GM23338 (cell line): ENCODE measurements around the gene PRG2. TPM values are rescaled to one million over a fixed set of nuclear protein-coding genes. Genes with fewer than 3 reads are reported as not detected.

Source experiments
- ATAC-seq: fragments of 200-7000 bp; cut with Tn5 transposase; 3 replicates; pipeline ENCODE4 v1.9.1; 2020
- DNase-seq: peaks from one replicate; pipeline ENCODE4 v3.0.0-alpha.2; 2015; ENCODE audit warnings: low spot score
- H2AFZ ChIP-seq: fragments of 200-600 bp; sonication (generic); 2 replicates; pipeline ENCODE4 v1.8.0; 2016; ENCODE audit warnings: antibody characterized with exemption, mild to moderate bottlenecking, moderate library complexity
- H3F3A ChIP-seq: fragments of 200-600 bp; sonication (generic); replicated peaks from 2 replicates; pipeline ENCODE4 v1.8.0; 2017; ENCODE audit warnings: antibody characterized with exemption, mixed run types, low read depth
- H3K27ac ChIP-seq: fragments of 200-600 bp; sonication (generic); 2 replicates; pipeline ENCODE4 v1.6.1; 2016; ENCODE audit warnings: low read depth
- H3K27me3 ChIP-seq: fragments of 200-600 bp; sonication (generic); 2 replicates; pipeline ENCODE4 v1.8.0; 2016; ENCODE audit warnings: mild to moderate bottlenecking, mixed run types, moderate library complexity; ENCODE audit not compliant: insufficient read depth
- H3K36me3 ChIP-seq: fragments of 200-600 bp; sonication (generic); 2 replicates; pipeline ENCODE4 v1.8.0; 2016; ENCODE audit warnings: mild to moderate bottlenecking; ENCODE audit not compliant: insufficient read depth
- H3K4me1 ChIP-seq: fragments of 200-600 bp; sonication (generic); 2 replicates; pipeline ENCODE4 v1.8.0; 2016; ENCODE audit warnings: mild to moderate bottlenecking, moderate library complexity; ENCODE audit not compliant: insufficient read depth
- H3K4me2 ChIP-seq: fragments of 200-600 bp; sonication (generic); 2 replicates; pipeline ENCODE4 v1.7.1; 2017; ENCODE audit warnings: mixed run types
- H3K4me3 ChIP-seq: fragments of 200-600 bp; sonication (generic); 2 replicates; pipeline ENCODE4 v1.6.1; 2016; ENCODE audit warnings: mixed run types
- H3K79me2 ChIP-seq: fragments of 200-600 bp; sonication (generic); replicated peaks from 2 replicates; pipeline ENCODE4 v1.8.0; 2017; ENCODE audit warnings: mild to moderate bottlenecking; ENCODE audit not compliant: insufficient read depth
- H3K9me2 ChIP-seq: fragments of 200-600 bp; sonication (generic); 2 replicates; pipeline ENCODE4 v1.8.0; 2017; ENCODE audit not compliant: insufficient read depth
- H4K20me1 ChIP-seq: fragments of 200-600 bp; sonication (generic); replicated peaks from 2 replicates; pipeline ENCODE4 v1.8.0; 2017; ENCODE audit warnings: mild to moderate bottlenecking; ENCODE audit not compliant: insufficient read depth
- H3K27ac Mint-ChIP-seq: 2 replicates; pipeline ENCODE4 v1.8.0; 2020; ENCODE audit warnings: inconsistent platforms, mild to moderate bottlenecking, moderate library complexity, mixed read lengths
- H3K27me3 Mint-ChIP-seq: 3 replicates; pipeline ENCODE4 v1.8.0; 2022; ENCODE audit warnings: low read depth, mild to moderate bottlenecking, moderate library complexity, mixed read lengths, inconsistent platforms; ENCODE audit not compliant: insufficient read depth, poor library complexity
- H3K36me3 Mint-ChIP-seq: 3 replicates; pipeline ENCODE4 v1.8.0; 2021; ENCODE audit warnings: low read depth, mild to moderate bottlenecking, inconsistent platforms, moderate library complexity, mixed read lengths
- H3K4me1 Mint-ChIP-seq: 3 replicates; pipeline ENCODE4 v1.8.0; 2020; ENCODE audit warnings: mild to moderate bottlenecking, inconsistent platforms, mixed read lengths
- H3K4me3 Mint-ChIP-seq: 3 replicates; pipeline ENCODE4 v1.8.0; 2021; ENCODE audit warnings: moderate library complexity, mild to moderate bottlenecking, inconsistent platforms, mixed read lengths
- H3K9me3 Mint-ChIP-seq: 3 replicates; pipeline ENCODE4 v1.8.0; 2020; ENCODE audit warnings: moderate library complexity, mild to moderate bottlenecking, inconsistent platforms, mixed read lengths
- CREB1 ChIP-seq: fragments of 250-450 bp; sonication (Bioruptor Pico); IDR thresholded peaks from 2 replicates; pipeline ENCODE4 v1.5.0; 2020; ENCODE audit warnings: low read depth, mild to moderate bottlenecking, moderate library complexity
- CTCF ChIP-seq, 2 experiments: fragments of 200-600 bp in 1 of 2; sonication (generic) in 1 of 2; conservative IDR thresholded peaks; 2 replicates each; pipeline versions ENCODE4 v1.5.1 to v1.6.1; 2016 to 2017; ENCODE audit warnings: antibody characterized with exemption in 2 of 2, low read depth in 2 of 2, mild to moderate bottlenecking in 2 of 2, moderate library complexity in 1 of 2
- ETS1 ChIP-seq: IDR thresholded peaks from 2 replicates; pipeline ENCODE4 v1.6.1; 2016; ENCODE audit warnings: antibody characterized with exemption
- EZH2 ChIP-seq: fragments of 200-600 bp; sonication (generic); IDR thresholded peaks from one replicate; pipeline ENCODE4 v1.8.0; 2017; ENCODE audit warnings: antibody characterized with exemption, mild to moderate bottlenecking, low read depth; ENCODE audit not compliant: unreplicated experiment
- EZH2phosphoT487 ChIP-seq: fragments of 200-600 bp; sonication (generic); IDR thresholded peaks from one replicate; pipeline ENCODE4 v1.8.1; 2018; ENCODE audit warnings: antibody characterized with exemption; ENCODE audit not compliant: unreplicated experiment
- NANOG ChIP-seq: IDR thresholded peaks from 2 replicates; pipeline ENCODE4 v1.6.1; 2016; ENCODE audit warnings: antibody characterized with exemption, borderline replicate concordance
- POLR2AphosphoS5 ChIP-seq: IDR thresholded peaks from 2 replicates; pipeline ENCODE4 v1.6.1; 2016; ENCODE audit warnings: antibody characterized with exemption, low read depth
- REST ChIP-seq: IDR thresholded peaks from one replicate; pipeline ENCODE4 v1.6.1; 2018; ENCODE audit warnings: antibody characterized with exemption; ENCODE audit not compliant: unreplicated experiment
- ZNF114 ChIP-seq: fragments of 250-450 bp; sonication (Bioruptor Pico); IDR thresholded peaks from 2 replicates; pipeline ENCODE4 v1.5.0; 2020; ENCODE audit warnings: mild to moderate bottlenecking, moderate library complexity
- ZNF331 ChIP-seq: fragments of 250-450 bp; sonication (Bioruptor Pico); IDR thresholded peaks from 2 replicates; pipeline ENCODE4 v1.5.0; 2020; ENCODE audit warnings: low read depth, mild to moderate bottlenecking, moderate library complexity
- ZNF462 ChIP-seq: fragments of 250-450 bp; sonication (Bioruptor Pico); IDR thresholded peaks from 2 replicates; pipeline ENCODE4 v1.5.0; 2020; ENCODE audit warnings: mild to moderate bottlenecking, moderate library complexity
- polyA plus RNA-seq: library from polyadenylated mRNA; unstranded; fragments of >200 nt; fragmentation: Nextera tagmentation; extraction: Ambion mirVana; gene quantifications from 2 replicates; pipeline ENCODE4 v1.2.1, GENCODE V29; 2016
- total RNA-seq: library from RNA; depleted of rRNA; stranded (reverse); fragments of >200 nt; shearing (Covaris generic); gene quantifications from 2 replicates; pipeline ENCODE4 v1.2.3, GENCODE V29; 2014

The PRG2 gene
- total and polyA plus RNA-seq, 2 experiments from 2014 or later = not detected

GRCh38 chr11:57357856-57358255 is 32.6 kb downstream of the PRG2 start:
- H3K27ac Mint-ChIP-seq = no peak overlapping the region
- no peak for ATAC-seq
- Histone ChIP-seq H3K27me3 (no peaks in the 10 kb centered on the region), H3K36me3 (no peaks in the 10 kb centered on the region), H3K4me1 (peaks cover 11% of the 10 kb centered on the region; the same call in 1 of the 2 replicates), H3K27ac (no peak overlapping the region), H3K4me3 (no peak overlapping the region), H3F3A (no peaks in the 10 kb centered on the region), H4K20me1 (no peaks in the 10 kb centered on the region), H3K79me2 (no peaks in the 10 kb centered on the region), H2AFZ (no peak overlapping the region), H3K9me2 (no peaks in the 10 kb centered on the region), H3K4me2 (no peak overlapping the region)
- no peak for TF ChIP-seq EZH2phosphoT487
- no peak for TF ChIP-seq NANOG
- no peak for TF ChIP-seq POLR2AphosphoS5
- TF ChIP-seq ZNF114 (CRISPR knock-in tag) = no peak
- TF ChIP-seq REST = no peak
- no peak for TF ChIP-seq CTCF (conservative IDR thresholded peaks at IDR 0.05; ENCODE audit: low read depth in 2 of 2)
- no peak for TF ChIP-seq ETS1
- TF ChIP-seq CREB1 = no peak
- no peak for TF ChIP-seq ZNF331 (CRISPR knock-in tag)
- TF ChIP-seq EZH2 = no peak
- no peak for TF ChIP-seq ZNF462 (CRISPR knock-in tag)
- no peak for DNase-seq
- peaks cover 10% of the 10 kb centered on the region; the same call in 2 of the 3 replicates for H3K4me1 Mint-ChIP-seq
- no peaks in the 10 kb centered on the region for H3K9me3 Mint-ChIP-seq
- peaks cover 3% of the 10 kb centered on the region for H3K27me3 Mint-ChIP-seq
- H3K36me3 Mint-ChIP-seq = no peaks in the 10 kb centered on the region
- H3K4me3 Mint-ChIP-seq = no peak overlapping the region
